GOT3 (cell line): Measurements from ENCODE around the gene TPPP.
"Not testable (repeated sequence)": the region's sequence is repeated elsewhere in the genome, so short reads cannot be mapped to it uniquely, and the experiment has no call there.

Source experiments
- DNase-seq: peaks from one replicate; lab custom pipeline; 2025; ENCODE audit warnings: mixed read lengths; lab: John Stamatoyannopoulos, UW

TPPP gene

DNA sequence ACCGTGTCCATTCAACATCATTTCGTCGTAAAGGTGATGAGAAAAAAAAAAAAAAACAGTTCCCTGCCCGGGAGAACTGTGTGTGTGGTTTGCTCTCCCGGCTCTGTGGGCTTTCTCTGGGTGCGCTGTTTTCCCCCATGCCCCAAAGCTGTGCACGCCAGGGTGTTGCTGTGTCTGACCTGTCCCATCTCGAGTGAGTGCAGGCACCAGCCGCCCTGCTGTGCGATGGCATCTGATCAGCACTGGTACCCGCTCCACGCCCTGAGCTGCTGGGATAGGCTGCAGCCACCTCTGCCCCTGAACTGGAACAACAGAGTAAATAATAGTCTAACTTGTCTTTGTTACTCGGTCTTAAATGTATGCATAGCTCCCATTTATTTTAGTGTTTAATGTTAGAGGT, 47.7 kb downstream of the TPPP start:
- no peak for DNase-seq

GRCh38 chr5:644971-645370, 48.2 kb downstream of the TPPP start:
- no peak for DNase-seq

DNA sequence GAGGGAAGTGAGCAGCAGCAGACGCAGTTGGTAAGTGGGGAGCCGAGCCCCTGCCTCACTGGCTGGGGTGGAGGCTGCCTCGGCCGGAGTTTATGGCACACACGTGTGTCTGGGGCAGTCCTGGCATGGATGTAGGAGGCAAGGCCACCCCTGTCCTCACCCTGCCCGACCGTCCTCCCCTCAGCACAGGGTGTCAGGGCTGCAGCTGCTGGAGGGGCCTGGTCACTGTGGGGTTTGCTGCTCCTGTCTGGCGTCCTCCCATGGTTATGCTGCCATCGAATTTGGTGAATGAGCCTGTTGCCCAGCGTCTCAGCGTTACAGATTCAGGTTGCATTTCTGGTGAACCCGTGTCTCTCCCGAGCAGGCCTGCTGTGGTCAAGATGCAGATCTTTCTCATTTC, 48.6 kb downstream of the TPPP start:
- no peak for DNase-seq

DNA sequence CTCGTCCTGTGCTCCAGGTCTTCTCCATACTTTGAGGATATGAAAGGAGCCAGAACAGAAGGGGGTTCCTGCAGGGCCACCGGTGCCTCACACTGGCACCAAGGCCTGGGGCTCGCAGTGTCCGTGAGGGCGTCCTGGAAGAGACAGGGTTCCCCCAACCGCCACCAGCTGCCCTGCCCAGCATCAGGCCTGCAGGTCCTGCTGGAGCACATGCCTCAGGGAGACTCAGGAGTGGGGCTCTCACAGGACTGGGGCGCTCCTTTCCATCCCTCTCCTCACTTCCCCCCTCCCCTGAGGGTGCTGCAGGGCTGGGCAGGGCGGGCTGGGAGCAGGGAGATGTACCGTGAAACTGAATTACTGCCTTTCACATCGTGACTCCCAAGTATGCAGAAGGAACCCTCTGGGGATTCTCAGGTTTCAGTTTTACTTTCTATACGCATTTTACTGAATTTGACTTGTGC, 49.3 kb downstream of the TPPP start:
- no peak for DNase-seq

DNA sequence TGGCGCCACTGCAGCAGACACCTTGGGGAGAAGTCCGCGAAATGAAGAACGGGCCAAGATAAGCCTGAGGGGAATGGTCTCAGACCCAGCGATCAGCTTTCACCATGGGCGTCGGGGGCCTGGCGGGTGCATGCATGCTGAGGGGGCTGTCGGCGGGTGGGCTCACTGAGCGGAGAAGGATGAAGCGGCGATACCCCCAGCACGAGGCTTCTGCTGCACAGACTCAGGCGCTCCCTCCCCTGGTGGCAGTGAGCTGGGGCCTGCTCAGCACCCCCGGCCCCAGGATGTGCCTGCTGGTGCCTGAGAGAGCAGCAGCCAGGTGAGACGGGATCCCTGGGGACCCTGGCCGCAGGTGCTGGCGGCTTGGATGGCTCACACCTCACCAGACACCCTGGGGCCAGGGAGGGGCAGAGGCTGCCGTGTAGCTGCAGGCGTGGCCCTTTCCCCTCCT, 49.8 kb downstream of the TPPP start:
- no peak for DNase-seq

DNA sequence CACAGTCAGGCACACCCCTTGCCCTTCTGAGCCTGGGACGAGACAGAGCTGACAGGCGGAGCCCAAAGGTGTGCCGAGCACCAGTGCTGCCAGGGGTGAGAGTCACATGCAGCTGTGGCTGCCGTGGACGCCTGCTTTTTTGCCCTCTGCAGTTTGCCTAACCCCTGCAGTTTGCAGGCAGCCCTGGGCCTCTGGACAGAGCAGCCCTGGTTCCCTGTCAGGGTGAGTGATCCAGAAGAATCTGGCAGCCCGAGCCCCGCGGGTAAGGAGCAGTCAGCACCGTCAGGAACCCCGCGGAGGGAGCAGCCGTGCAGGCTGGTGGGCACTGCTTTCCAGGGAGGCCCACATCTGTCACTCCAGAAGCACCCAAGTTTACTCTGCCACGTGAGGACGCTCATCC, 50.7 kb downstream of the TPPP start:
- DNase-seq: no peak

- no peak for DNase-seq
These were observed 51.8 kb downstream of the TPPP start for GRCh38 chr5:641331-641765.

DNA sequence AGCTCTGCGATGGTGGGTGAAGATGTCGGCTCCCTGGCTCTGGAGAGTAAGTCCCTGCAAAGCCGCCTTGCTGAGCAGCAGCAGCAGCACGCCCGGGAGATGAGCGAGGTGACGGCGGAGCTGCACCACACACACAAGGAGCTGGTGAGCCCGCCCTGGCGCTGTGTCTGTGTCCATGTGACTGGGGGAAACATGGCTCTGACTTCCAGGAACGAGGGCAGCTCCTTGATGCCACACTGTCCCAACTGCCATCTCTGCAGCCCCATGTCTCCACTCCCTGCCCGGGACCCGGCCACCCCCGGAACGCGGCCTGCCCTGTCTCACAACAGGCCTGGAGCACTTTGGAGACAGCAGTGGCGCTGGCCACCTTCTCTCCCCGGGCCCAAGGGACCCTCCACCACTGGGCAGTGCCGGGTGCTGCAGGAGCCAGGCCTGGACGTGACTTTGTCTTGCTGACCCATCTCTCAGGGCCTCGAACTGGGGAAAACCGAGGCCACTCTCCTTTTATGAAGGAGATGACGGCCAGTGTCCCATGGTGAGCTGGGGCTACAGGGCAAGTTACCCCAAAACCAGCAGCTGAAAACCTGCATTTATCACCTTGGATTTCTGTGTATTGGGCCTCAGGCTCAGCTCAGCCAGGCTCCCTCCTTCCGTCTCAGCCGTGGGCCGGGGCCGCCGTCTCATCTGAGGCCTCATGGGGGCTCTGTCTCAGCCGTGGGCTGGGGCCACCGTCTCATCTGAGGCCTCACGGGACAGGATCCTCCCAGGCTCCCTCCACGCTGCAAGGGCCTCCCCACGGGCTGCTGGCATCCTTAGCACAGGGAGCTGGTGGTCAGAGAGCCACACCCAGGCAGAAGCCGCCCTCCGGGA, 52.5 kb downstream of the TPPP start:
- DNase-seq: no peak

- no peak for DNase-seq
These were observed 53.5 kb downstream of the TPPP start for GRCh38 chr5:639584-640213.

DNA sequence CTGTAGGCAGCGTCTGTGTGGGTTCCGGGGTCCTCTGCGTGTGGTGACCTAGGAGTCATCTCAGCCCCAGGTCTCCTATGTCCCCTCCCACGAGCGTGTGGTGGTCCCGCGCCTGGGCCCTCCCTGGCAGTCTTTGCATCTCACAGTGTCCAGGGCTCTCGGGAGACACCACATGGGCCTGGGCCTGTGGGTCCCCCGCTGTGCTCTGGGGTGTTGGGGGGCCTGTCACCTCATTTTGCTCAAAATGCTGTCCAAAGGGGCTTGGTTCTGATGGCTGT, 54.0 kb downstream of the TPPP start:
- no peak for DNase-seq

DNA sequence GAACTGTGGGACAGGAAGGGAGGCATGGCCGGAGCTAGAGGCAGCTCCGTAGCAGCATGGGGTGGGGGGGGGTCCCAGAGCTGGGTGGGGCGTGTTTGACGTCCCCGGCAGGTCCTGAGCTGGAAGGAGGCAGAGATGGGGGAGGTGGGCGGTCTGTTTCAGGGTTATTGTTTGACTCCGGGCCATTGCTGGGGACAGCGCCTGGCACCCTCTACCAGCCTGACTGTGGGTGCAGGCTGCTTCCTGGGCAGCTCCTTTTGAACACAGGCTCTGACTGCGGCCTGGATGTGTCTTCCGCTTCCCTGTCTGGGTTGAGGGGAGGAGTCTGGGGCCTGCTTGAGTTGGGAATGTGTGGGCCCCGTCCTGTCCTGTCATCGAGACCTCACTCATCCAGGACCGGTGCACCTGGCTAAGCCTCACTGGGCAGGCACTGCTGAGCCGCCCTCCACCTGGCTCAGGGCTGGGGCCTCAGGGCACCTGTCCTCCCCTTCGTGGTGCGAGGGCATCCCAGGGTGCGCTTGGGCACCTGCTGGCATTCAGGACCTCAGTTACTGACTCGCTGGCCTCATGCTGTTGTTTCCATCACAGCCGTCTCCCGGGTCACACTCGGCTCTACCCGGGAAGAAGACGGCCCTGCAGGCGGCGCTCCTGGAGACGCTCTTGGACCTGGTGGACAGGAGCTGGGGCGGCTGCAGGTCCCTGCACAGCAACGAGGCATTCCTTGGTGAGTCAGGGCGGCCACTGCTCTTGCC, 54.5 kb downstream of the TPPP start:
- no peak for DNase-seq

DNA sequence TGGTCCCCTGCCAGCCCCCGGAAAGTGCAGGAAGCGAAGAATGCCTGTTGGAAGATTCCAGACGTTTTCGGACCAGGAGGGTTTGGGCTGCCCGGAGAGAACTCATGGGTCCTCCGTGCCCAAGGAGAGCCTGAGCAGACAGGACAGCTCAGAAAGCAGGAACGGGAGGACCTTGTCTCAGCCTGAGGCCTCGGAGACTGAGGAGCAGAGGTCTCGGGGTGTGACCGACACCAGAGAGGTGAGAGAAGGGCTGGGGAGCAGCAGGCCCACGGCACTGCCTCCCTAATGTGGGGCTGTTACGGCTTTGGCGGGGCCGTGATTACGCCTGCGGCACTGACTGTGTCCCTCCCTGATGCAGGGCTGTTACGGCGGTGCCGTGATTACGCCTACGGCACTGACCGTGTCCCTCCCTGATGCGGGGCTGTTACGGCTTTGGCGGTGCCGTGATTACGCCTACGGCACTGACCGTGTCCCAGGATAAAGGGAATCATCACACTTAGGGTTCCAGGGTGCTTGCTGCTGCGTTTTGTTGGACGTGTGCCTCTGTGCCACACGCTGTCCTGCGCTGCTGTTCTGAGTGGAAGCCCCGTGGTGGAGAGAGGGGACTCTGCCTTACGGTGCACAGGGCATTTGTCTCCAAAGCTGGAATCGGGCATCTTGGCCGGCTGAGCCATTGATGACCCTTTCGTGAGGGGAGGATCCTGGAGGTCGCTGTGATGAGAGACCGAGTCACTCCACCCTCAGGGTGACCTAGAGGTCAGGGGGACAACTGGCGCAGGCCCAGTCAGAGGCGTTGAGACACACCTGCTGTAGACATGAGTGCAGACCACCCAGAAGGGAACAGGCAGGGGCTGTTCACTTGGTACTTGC, 55.3 kb downstream of the TPPP start:
- no peak for DNase-seq

DNA sequence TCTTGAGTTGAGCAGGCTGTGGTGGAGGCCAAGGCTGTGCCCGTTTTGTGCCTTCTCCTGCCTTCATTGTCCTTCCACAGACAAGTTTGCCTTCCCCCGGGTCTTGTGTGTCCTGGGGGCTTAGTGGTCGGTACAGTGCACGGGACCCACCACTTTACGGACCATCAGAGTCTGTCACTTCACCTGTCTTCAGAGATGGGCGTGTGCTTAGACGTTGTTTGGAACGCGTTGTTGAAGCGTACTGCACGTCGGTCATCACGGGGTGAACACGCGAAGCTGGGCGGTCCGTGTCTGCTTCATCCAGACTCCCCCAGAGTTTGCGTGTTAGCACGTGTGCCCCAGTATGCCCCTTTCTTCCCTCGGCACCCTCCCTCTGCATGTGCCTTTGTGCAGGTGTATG, 56.2 kb downstream of the TPPP start:
- DNase-seq: no peak

DNA sequence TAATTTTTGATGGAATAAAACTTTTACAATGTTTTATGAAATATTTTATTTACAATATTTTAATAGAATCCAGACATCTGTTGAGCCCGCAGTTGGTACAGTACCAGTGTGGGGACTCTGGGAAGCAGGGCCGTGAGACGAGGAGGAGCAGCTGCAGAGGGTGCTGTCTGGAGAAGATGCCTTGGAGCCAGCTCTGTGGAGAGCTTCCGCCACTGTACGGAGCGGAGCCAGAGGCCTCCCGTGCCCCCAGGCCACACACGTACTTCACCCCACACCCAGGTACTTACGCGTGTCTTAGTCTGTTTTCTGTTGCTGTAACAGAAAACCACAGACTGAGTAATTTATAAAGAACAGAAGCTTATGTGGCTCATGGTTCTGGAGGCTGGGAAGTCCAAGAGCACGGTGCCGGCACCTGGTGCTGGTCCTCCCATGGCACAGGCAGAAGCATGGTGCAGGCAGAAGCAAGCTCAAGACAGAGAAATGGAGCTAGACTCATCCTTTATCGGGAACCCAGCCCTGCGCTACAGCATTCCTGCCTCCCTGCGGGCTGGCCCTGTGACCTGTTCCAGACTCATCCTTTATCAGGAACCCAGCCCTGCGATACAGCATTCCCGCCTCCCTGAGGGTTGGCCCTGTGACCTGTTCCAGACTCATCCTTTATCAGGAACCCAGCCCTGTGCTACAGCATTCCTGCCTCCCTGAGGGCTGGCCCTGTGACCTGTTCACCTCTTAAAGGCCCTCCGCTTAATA, 57.7 kb downstream of the TPPP start:
- DNase-seq: no peak

DNA sequence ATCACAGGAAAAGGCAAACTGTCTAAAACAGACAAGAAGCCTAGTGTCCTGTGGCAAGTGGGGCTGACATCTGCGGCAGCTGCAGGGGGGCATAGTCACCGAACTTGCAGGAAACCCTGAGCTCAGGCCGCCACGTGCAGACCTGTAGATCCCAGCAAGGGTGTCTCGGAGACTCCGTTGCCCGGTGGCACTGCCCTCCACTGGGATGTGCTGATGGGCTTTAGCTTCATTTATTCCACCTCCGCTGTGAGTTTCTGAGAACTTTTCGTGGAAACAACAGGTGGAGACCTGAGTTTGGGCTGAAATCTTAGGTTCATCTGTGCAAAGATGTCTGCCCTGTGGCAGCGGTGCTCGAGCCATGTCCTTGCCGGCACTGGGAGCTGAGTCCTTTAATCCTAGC, 59.0 kb downstream of the TPPP start:
- DNase-seq: no peak

GRCh38 chr5:633501-633955, 59.6 kb downstream of the TPPP start:
- DNase-seq: no peak

- DNase-seq: not testable (repeated sequence)
These were observed 64.6 kb downstream of the TPPP start for GRCh38 chr5:628351-629205.

- DNase-seq: no peak
These were observed 65.3 kb downstream of the TPPP start for GRCh38 chr5:627840-628239.

- no peak for DNase-seq
These were observed 66.3 kb downstream of the TPPP start for GRCh38 chr5:626850-627249.

- no peak for DNase-seq
These were observed 67.6 kb downstream of the TPPP start for GRCh38 chr5:625516-625915.
